HepG2 (cell line): ENCODE data around the gene CPB2.

Experiments used
- CREB1 ChIP-seq, 2 experiments: fragments of 450-650 bp in 1 of 2; IDR thresholded peaks; 2 replicates each; pipeline ENCODE4 v1.6.1; 2016 to 2017; ENCODE audit warnings: control low read depth in 1 of 2, mild to moderate bottlenecking in 1 of 2, missing compliant biosample characterization in 1 of 2, missing genetic modification characterization in 1 of 2
- JDP2 ChIP-seq: sonication (generic); formaldehyde crosslinking; IDR thresholded peaks from 2 replicates; pipeline ENCODE4 v1.8.1; 2022; ENCODE audit warnings: missing genetic modification reagents, borderline replicate concordance
- MYC ChIP-seq: sonication (generic); formaldehyde crosslinking; IDR thresholded peaks from 2 replicates; pipeline ENCODE4 v1.9.0; 2021; ENCODE audit warnings: missing genetic modification reagents, borderline replicate concordance
- RNF2 ChIP-seq: fragments of 450-650 bp; conservative IDR thresholded peaks from 2 replicates; pipeline ENCODE4 v1.6.1; 2016; ENCODE audit warnings: low read depth
- SP1 ChIP-seq, 2 experiments: fragments of 450-650 bp in 1 of 2; sonication (generic) in 1 of 2; formaldehyde crosslinking in 1 of 2; IDR thresholded peaks; 2 replicates each; pipeline versions ENCODE4 v1.4.0 to v1.6.1; 2016 to 2020; ENCODE audit warnings: missing genetic modification reagents in 1 of 2
- ZNF350 ChIP-seq: sonication (generic); formaldehyde crosslinking; IDR thresholded peaks from 2 replicates; pipeline ENCODE4 v1.4.0; 2020; ENCODE audit warnings: mild to moderate bottlenecking, low read depth, missing genetic modification reagents, borderline replicate concordance
- TF ChIP-seq, protein P1 (sequence below): sonication (generic); formaldehyde crosslinking; IDR thresholded peaks from 2 replicates; pipeline ENCODE4 v1.4.0; 2020; ENCODE audit warnings: missing genetic modification reagents

DNA sequence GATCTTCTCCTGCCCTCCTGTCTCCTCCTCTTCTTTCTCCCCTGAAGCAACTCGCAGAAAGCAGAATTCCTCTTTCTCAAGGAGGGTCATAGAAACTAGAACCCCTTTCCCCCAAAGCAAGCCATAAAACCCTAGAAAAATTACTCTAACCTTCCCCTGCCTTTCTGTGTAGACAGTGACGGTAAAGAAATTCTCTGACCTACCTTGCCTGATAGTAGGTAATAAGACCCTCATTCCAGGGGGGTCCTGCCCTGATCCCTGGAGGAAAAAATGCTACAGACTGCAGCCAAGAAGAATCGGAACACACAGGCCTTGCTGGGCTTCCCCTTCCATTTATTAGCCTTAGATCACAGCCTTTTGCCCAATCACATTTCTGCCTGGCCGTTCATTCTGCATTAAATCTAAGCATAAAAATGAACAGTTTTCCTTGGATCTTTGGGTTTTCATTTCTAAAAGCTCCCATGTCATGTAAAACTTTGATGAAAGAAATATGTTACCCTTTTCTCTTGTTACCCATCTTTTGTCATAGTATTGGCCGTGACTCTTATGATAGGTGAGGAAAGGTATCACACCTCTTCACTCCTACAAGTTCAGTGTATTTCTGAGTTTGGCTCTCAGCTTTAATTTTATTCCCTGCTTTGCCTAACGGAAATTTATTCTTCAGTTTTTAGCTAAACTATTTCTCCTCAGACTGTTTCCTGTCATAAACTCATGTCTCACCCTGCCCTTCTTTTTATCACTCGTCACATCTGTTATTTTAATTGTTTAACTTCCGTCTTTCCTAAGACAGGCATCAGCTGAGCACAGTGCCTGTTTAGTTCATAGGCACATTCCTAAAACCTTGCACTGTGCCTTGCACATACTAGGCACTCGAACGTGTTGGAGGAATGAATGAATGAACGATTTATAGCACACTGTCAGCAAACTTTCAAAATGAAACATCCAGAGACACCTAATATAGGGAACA, 20.4 kb upstream of the CPB2 start:
- TF ChIP-seq, protein P1, sequence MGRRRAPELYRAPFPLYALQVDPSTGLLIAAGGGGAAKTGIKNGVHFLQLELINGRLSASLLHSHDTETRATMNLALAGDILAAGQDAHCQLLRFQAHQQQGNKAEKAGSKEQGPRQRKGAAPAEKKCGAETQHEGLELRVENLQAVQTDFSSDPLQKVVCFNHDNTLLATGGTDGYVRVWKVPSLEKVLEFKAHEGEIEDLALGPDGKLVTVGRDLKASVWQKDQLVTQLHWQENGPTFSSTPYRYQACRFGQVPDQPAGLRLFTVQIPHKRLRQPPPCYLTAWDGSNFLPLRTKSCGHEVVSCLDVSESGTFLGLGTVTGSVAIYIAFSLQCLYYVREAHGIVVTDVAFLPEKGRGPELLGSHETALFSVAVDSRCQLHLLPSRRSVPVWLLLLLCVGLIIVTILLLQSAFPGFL (CRISPR knock-in tag) = no peak
- TF ChIP-seq MYC (CRISPR knock-in tag) (no peak), JDP2 (CRISPR knock-in tag) (no peak), ZNF350 (CRISPR knock-in tag) (no peak), RNF2 (no peak), SP1 (IDR thresholded peaks at IDR 0.05) (no peak), SP1 (CRISPR knock-in tag; IDR thresholded peaks at IDR 0.05) (no peak), CREB1 (IDR thresholded peaks at IDR 0.05) (no peak), CREB1 (CRISPR knock-in tag; IDR thresholded peaks at IDR 0.05) (no peak)
